ENCODE results near the gene MRFAP1.
"Not testable (repeated sequence)": the region's sequence is repeated elsewhere in the genome, so short reads cannot be mapped to it uniquely, and the experiment has no call there.

Gene MRFAP1

GRCh38 chr4:6612961-6613675, 27.4 kb upstream of the MRFAP1 start:
- no peak for DNase-seq

- no peak for DNase-seq
Measured at GRCh38 chr4:6613676-6614651, 26.5 kb upstream of the MRFAP1 start.

- no peak for DNase-seq
Measured at GRCh38 chr4:6614701-6615230, 25.7 kb upstream of the MRFAP1 start.

- DNase-seq = no peak
Measured at GRCh38 chr4:6616087-6616995, 24.1 kb upstream of the MRFAP1 start.

GRCh38 chr4:6617246-6617645, 23.2 kb upstream of the MRFAP1 start:
- DNase-seq = no peak

GRCh38 chr4:6618386-6619115, 21.9 kb upstream of the MRFAP1 start:
- no peak for DNase-seq

- DNase-seq = no peak
Measured at GRCh38 chr4:6619116-6619465, 21.4 kb upstream of the MRFAP1 start.

GRCh38 chr4:6619466-6620255, 20.8 kb upstream of the MRFAP1 start:
- no peak for DNase-seq

- DNase-seq = no peak
Measured at GRCh38 chr4:6620296-6620695, 20.2 kb upstream of the MRFAP1 start.

GRCh38 chr4:6620891-6621555, 19.5 kb upstream of the MRFAP1 start:
- DNase-seq = no peak

GRCh38 chr4:6621556-6621927, 18.9 kb upstream of the MRFAP1 start:
- DNase-seq = no peak

GRCh38 chr4:6622744-6623143, 17.7 kb upstream of the MRFAP1 start:
- no peak for DNase-seq

- no peak for DNase-seq
Measured at GRCh38 chr4:6625256-6625655, 15.2 kb upstream of the MRFAP1 start.

GRCh38 chr4:6626066-6626465, 14.4 kb upstream of the MRFAP1 start:
- no peak for DNase-seq

GRCh38 chr4:6627832-6628231, 12.7 kb upstream of the MRFAP1 start:
- no peak for DNase-seq

- not testable (repeated sequence) for DNase-seq
Measured at GRCh38 chr4:6628484-6628883, 12.0 kb upstream of the MRFAP1 start.

- no peak for DNase-seq
Measured at GRCh38 chr4:6632125-6632524, 8.4 kb upstream of the MRFAP1 start.

GRCh38 chr4:6633091-6633906, 7.2 kb upstream of the MRFAP1 start:
- DNase-seq = no peak

GRCh38 chr4:6634746-6635145, 5.7 kb upstream of the MRFAP1 start:
- DNase-seq = no peak
